HFFc6 (cell line): ENCODE results near the gene EPYC. TPM values are rescaled to one million over a fixed set of nuclear protein-coding genes. Genes with fewer than 3 reads are reported as not detected.

Experiments used
- DNase-seq: peaks from one replicate; pipeline ENCODE4 v3.0.0-alpha.2; 2018
- H3K27ac Mint-ChIP-seq: 2 replicates; pipeline ENCODE4 v1.8.0; 2020; ENCODE audit warnings: mild to moderate bottlenecking, mixed read lengths
- H3K27me3 Mint-ChIP-seq: 2 replicates; pipeline ENCODE4 v1.8.0; 2021; ENCODE audit warnings: mild to moderate bottlenecking, moderate library complexity, mixed read lengths; ENCODE audit not compliant: insufficient read depth
- H3K36me3 Mint-ChIP-seq: 2 replicates; pipeline ENCODE4 v1.8.0; 2021; ENCODE audit warnings: low read depth, mixed read lengths
- H3K4me1 Mint-ChIP-seq: 2 replicates; pipeline ENCODE4 v1.8.0; 2020; ENCODE audit warnings: low read depth, mixed read lengths
- H3K4me3 Mint-ChIP-seq: 2 replicates; pipeline ENCODE4 v1.8.0; 2020; ENCODE audit warnings: mild to moderate bottlenecking, moderate library complexity, mixed read lengths
- H3K9me3 Mint-ChIP-seq: 2 replicates; pipeline ENCODE4 v1.8.0; 2020; ENCODE audit warnings: mild to moderate bottlenecking, mixed read lengths
- CTCF ChIP-seq: fragments of 200-600 bp; sonication (generic); IDR thresholded peaks from 2 replicates; pipeline ENCODE4 v1.5.0; 2021; ENCODE audit warnings: antibody characterized with exemption, mild to moderate bottlenecking
- total RNA-seq, 6 experiments: library from RNA; stranded (reverse); fragmentation: NEBNext Ultra II Directional; extraction: Animal tissue kit (Norgen Biotek cat#: 25700); gene quantifications; 2 replicates in 1 of 6; 3 replicates in 5 of 6; pipeline ENCODE4 v1.2.3, GENCODE V29; 2021

The EPYC gene
- total RNA-seq, 6 experiments from 2014 or later: not detected

DNA sequence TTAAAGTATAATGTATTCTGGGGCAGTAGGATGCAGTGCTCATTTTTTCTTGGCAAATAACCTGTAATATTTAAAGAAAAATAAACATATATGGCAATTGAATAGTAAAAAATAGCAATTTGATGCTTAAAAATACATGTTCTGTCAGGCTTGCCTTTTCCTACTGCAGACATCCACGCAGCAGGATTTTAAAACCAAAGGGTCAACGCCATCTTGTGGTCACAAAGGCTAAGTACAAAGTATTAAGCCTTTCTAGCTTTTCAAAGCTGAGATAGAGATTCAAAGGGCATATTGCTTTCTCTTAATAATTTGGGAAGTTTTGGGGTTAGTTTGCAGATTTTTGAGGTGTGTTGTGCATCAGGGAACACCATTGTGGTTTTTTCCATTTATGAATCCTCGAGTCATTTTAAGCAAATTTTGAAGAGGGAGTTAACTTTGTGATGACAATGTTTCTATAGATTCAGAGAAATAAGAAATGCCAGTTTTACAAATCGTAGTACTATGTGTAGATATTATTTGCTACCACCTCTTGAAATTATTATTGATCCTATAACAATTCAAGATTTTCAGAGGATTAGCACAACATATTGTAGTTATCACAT lies 45.1 kb downstream of the EPYC start:
- no peak overlapping the region for H3K4me3 Mint-ChIP-seq
- peak; percentile 81 for TF ChIP-seq CTCF
- no peak overlapping the region for H3K27ac Mint-ChIP-seq
- DNase-seq: peak; percentile 52
- no peaks in the 10 kb centered on the region for H3K9me3 Mint-ChIP-seq
- H3K4me1 Mint-ChIP-seq: peaks cover 10% of the 10 kb centered on the region
- H3K36me3 Mint-ChIP-seq: no peaks in the 10 kb centered on the region
- H3K27me3 Mint-ChIP-seq: peaks cover 1% of the 10 kb centered on the region; the same call in 1 of the 2 replicates

DNA sequence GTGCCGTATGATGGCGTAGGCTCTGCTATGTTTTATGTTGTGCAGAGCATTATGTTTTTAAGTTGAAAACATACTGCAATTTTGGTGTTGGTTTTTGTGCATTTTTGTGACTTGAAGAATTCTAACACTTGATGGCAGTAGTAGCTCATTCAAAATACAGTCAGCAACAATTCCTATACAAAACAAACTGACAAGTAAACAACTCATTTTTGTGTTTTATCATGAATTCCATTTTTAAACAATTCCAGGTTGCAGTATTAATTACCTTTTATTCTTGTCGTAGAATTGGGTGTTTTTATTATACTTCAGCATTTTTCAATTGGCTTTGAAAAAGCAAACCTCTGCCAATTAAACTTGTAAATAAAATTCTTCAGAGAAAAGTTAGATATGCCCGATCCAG lies 45.7 kb downstream of the EPYC start:
- H3K4me1 Mint-ChIP-seq: peaks cover 10% of the 10 kb centered on the region
- H3K4me3 Mint-ChIP-seq: no peak overlapping the region
- peak; percentile 13 for DNase-seq
- TF ChIP-seq CTCF: no peak
- H3K9me3 Mint-ChIP-seq: no peaks in the 10 kb centered on the region
- peaks cover 1% of the 10 kb centered on the region; the same call in 1 of the 2 replicates for H3K27me3 Mint-ChIP-seq
- no peaks in the 10 kb centered on the region for H3K36me3 Mint-ChIP-seq
- H3K27ac Mint-ChIP-seq: no peak overlapping the region

- Mint-ChIP-seq H3K4me1 (peaks cover 10% of the 10 kb centered on the region), H3K4me3 (no peak overlapping the region), H3K27me3 (peaks cover 1% of the 10 kb centered on the region; the same call in 1 of the 2 replicates), H3K27ac (no peak overlapping the region), H3K9me3 (no peaks in the 10 kb centered on the region), H3K36me3 (no peaks in the 10 kb centered on the region)
- no peak for TF ChIP-seq CTCF
- no peak for DNase-seq
Observed at GRCh38 chr12:90958347-90958746, 46.4 kb downstream of the EPYC start.

- Mint-ChIP-seq H3K4me3 (no peak within 1 kb of the TSS), H3K27me3 (peaks cover 1% of the 10 kb centered on the region; the same call in 1 of the 2 replicates), H3K27ac (no peak within 1 kb of the TSS), H3K36me3 (no peaks in the 10 kb centered on the region), H3K4me1 (peaks cover 21% of the 10 kb centered on the region), H3K9me3 (no peaks in the 10 kb centered on the region)
- TF ChIP-seq CTCF: no peak
- no peak for DNase-seq
Observed at GRCh38 chr12:90954921-90955320, 49.9 kb downstream of the EPYC start, which contains the start of gene CCER1. Gene CCER1 (minus strand): TSS chr12:90955176. CDS start chr12:90954742, 434 bp downstream.

GRCh38 chr12:90954428-90954827 lies 50.3 kb downstream of the EPYC start:
- no peak for TF ChIP-seq CTCF
- no peaks in the 10 kb centered on the region for H3K9me3 Mint-ChIP-seq
- DNase-seq: no peak
- H3K27ac Mint-ChIP-seq: no peak overlapping the region
- H3K27me3 Mint-ChIP-seq: peaks cover 1% of the 10 kb centered on the region; the same call in 1 of the 2 replicates
- H3K4me3 Mint-ChIP-seq: no peak overlapping the region
- H3K36me3 Mint-ChIP-seq: no peaks in the 10 kb centered on the region
- peaks cover 16% of the 10 kb centered on the region for H3K4me1 Mint-ChIP-seq
